ENCODE measurements around the gene ATP1B1.

- TF ChIP-seq, protein P1, sequence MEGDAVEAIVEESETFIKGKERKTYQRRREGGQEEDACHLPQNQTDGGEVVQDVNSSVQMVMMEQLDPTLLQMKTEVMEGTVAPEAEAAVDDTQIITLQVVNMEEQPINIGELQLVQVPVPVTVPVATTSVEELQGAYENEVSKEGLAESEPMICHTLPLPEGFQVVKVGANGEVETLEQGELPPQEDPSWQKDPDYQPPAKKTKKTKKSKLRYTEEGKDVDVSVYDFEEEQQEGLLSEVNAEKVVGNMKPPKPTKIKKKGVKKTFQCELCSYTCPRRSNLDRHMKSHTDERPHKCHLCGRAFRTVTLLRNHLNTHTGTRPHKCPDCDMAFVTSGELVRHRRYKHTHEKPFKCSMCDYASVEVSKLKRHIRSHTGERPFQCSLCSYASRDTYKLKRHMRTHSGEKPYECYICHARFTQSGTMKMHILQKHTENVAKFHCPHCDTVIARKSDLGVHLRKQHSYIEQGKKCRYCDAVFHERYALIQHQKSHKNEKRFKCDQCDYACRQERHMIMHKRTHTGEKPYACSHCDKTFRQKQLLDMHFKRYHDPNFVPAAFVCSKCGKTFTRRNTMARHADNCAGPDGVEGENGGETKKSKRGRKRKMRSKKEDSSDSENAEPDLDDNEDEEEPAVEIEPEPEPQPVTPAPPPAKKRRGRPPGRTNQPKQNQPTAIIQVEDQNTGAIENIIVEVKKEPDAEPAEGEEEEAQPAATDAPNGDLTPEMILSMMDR (optimal IDR thresholded peaks at IDR 0.05 in 1 of 3, IDR thresholded peaks at IDR 0.05 in 1 of 3, conservative IDR thresholded peaks at IDR 0.05 in 1 of 3; ENCODE audit: extremely low read depth in 1 of 3, insufficient read depth in 2 of 3, low read length in 3 of 3) = no peak
- no peak for TF ChIP-seq EZH2 (IDR thresholded peaks at IDR 0.05; ENCODE audit: low read length)
Measured at GRCh38 chr1:169078163-169078883, 28.2 kb upstream of the ATP1B1 start.
